Stomach (tissue), 4 donors: ENCODE measurements around the gene TRABD2B.

Experiments
- EP300 ChIP-seq: sonication (generic); formaldehyde crosslinking; IDR thresholded peaks from one replicate; pipeline ENCODE4 v1.6.1; 2017; ENCODE audit warnings: antibody characterized with exemption
- POLR2A ChIP-seq, 4 donors: fragments of 450-650 bp; IDR thresholded peaks; one replicate each; pipeline ENCODE4 v1.6.1; 2016; ENCODE audit warnings: antibody characterized with exemption in 4 of 4, control low read depth in 2 of 4, mild to moderate bottlenecking in 1 of 4, moderate library complexity in 1 of 4
- POLR2AphosphoS5 ChIP-seq, 3 donors: sonication (generic); formaldehyde crosslinking; IDR thresholded peaks; one replicate each; pipeline ENCODE4 v1.6.1; 2016; ENCODE audit warnings: antibody characterized with exemption in 3 of 3
- TF ChIP-seq, protein P1 (sequence below), 7 experiments: fragments of 450-650 bp in 4 of 7; fragments of 200-600 bp in 3 of 7; sonication (generic) in 3 of 7; IDR thresholded peaks; one replicate each; pipeline ENCODE4 v1.5.1; 2016 to 2019; ENCODE audit warnings: antibody characterized with exemption in 7 of 7, control low read depth in 2 of 7, mild to moderate bottlenecking in 1 of 7

DNA sequence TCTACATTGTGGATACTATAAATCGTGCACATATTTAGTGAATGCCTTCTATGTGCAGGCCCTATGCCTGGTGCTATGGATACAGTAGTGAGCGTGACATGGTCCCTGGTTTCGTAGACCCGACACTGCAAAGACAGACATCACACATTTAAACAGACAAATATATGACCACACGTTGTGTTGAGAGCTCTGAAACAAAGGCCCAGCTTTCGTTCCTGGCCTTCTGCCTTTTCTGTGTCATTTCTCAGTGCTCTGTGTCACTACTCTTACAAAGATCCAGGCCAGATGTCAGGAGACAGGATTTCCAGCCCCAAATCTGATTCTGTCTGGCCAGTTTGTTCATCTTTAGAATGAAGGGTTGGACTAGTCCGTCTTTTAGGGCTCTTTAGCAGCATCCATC lies 19.3 kb upstream of the TRABD2B start:
- TF ChIP-seq EP300, result no peak
- no peak for TF ChIP-seq POLR2AphosphoS5 (IDR thresholded peaks at IDR 0.05)
- TF ChIP-seq, protein P1, sequence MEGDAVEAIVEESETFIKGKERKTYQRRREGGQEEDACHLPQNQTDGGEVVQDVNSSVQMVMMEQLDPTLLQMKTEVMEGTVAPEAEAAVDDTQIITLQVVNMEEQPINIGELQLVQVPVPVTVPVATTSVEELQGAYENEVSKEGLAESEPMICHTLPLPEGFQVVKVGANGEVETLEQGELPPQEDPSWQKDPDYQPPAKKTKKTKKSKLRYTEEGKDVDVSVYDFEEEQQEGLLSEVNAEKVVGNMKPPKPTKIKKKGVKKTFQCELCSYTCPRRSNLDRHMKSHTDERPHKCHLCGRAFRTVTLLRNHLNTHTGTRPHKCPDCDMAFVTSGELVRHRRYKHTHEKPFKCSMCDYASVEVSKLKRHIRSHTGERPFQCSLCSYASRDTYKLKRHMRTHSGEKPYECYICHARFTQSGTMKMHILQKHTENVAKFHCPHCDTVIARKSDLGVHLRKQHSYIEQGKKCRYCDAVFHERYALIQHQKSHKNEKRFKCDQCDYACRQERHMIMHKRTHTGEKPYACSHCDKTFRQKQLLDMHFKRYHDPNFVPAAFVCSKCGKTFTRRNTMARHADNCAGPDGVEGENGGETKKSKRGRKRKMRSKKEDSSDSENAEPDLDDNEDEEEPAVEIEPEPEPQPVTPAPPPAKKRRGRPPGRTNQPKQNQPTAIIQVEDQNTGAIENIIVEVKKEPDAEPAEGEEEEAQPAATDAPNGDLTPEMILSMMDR (IDR thresholded peaks at IDR 0.05), result no peak
- no peak for TF ChIP-seq POLR2A (IDR thresholded peaks at IDR 0.05)
